ENCODE results near the gene SLC36A1. TPM values are rescaled to one million over a fixed set of nuclear protein-coding genes. Genes with fewer than 3 reads are reported as not detected.

The SLC36A1 gene
- total and polyA plus RNA-seq, 8 donors: 2.2 to 11.3 (median 5.5) TPM

DNA sequence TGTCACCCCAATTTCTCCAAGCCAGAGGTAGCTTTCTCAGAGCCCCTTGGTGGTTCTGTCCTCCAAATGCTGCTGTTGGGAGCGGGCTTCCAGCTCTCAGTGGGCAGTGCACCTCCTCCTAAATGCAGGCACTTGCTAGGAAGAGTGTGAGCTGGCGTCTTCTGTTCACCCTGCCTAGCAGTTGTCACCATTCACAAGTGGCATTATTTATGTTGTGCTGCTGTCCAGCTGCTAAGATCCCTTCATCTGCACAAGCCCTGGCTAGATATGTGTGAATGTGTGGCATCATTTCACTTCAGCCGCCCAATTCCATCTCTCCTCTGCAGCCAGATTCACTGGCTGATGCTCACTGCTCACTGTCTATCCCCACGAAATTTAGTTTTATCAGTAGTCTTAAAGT lies 43.7 kb downstream of the SLC36A1 start:
- TF ChIP-seq CTCF (IDR thresholded peaks at IDR 0.05): no peak
- no peak for DNase-seq
- intact Hi-C loops (cut with DNase I): no loop called here
- no peak for ATAC-seq
- H3K27ac ChIP-seq: no peak overlapping the region
- H3K36me3 ChIP-seq: no peaks in the 10 kb centered on the region
- no peaks in the 10 kb centered on the region for H3K9me3 ChIP-seq
- FAIRE-seq: no peak
- no peak overlapping the region for H3K4me3 ChIP-seq
- no peaks in the 10 kb centered on the region for H3K4me1 ChIP-seq
- no peaks in the 10 kb centered on the region for H3K27me3 ChIP-seq
- WGBS, 2 donors: 81 to 88% methylated on average over 4 of the region's 4 CpGs

DNA sequence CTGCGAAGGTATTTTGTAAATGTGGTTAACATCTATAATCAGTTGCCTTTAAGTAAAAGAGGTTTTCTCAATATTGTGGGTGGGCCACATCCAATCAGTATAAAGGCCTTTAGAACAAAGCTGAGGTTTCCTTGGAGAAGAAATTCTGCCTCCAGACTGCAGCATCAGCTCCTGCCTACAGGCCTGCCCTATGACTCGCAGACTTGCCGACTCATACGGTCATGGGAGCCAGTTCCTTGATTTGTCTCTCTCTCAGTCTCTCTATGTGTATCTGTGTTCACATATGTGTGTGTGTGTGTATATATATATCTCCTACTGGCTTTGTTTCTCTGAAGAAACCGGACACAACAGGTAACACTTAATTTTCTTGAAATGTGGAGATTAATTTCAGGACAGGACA lies 45.3 kb downstream of the SLC36A1 start:
- ATAC-seq (peak in 3 of 4 donors; percentile 30 to 80 (median 71)), FAIRE-seq (no peak)

DNA sequence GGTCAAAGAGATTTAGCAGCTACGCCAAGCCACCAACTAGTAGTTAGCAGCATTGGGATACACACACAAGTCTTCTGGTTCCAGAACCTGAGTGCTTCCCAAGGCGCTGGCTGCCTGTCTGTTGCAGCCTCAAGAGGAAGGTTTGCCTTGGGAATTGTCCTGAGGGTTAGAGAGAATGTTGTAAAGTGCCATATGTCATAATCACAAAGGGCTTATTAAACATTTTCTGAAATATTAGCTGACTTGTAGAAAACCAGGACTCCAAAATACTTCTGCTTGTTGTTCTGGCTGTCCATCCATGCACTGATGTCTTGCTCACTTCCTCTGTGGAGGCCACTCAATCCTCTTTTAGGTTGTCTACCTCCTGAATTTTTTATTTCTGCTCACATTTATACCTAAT lies 46.3 kb downstream of the SLC36A1 start:
- intact Hi-C loops (cut with DNase I): no loop called here
- H3K27ac ChIP-seq: peak overlapping the region in 1 of 4 donors; percentile 9
- 93 to 95% methylated on average over 2 of the region's 2 CpGs for WGBS, 2 donors

More for the DNA sequence above, 45.3 kb downstream of the SLC36A1 start:
- no peak for DNase-seq
- no peaks in the 10 kb centered on the region for H3K36me3 ChIP-seq
- no peaks in the 10 kb centered on the region for H3K27me3 ChIP-seq
- no peak overlapping the region for H3K4me3 ChIP-seq
- no peak for TF ChIP-seq CTCF (IDR thresholded peaks at IDR 0.05)
- WGBS, 2 donors: 88 to 97% methylated on average over 5 of the region's 5 CpGs
- no peaks in the 10 kb centered on the region for H3K4me1 ChIP-seq
- intact Hi-C loops (cut with DNase I): no loop called here
- no peak overlapping the region for H3K27ac ChIP-seq
- H3K9me3 ChIP-seq: no peaks in the 10 kb centered on the region

GRCh38 chr5:151495320-151495719 lies 47.9 kb downstream of the SLC36A1 start:
- Histone ChIP-seq H3K9me3 (no peaks in the 10 kb centered on the region), H3K27ac (no peak overlapping the region), H3K36me3 (no peaks in the 10 kb centered on the region), H3K27me3 (no peaks in the 10 kb centered on the region), H3K4me3 (no peak overlapping the region), H3K4me1 (no peaks in the 10 kb centered on the region)
- FAIRE-seq (no peak), ATAC-seq (no peak), DNase-seq (no peak)
- no peak for TF ChIP-seq CTCF (IDR thresholded peaks at IDR 0.05)
- intact Hi-C loops (cut with DNase I): no loop called here
- 79 to 88% methylated on average over 2 of the region's 2 CpGs for WGBS, 2 donors

More for the DNA sequence above, 46.3 kb downstream of the SLC36A1 start:
- ATAC-seq (peak in 2 of 4 donors; percentile 42 to 65), FAIRE-seq (no peak), DNase-seq (no peak)
- Histone ChIP-seq H3K4me3 (no peak overlapping the region), H3K36me3 (no peaks in the 10 kb centered on the region), H3K9me3 (no peaks in the 10 kb centered on the region), H3K4me1 (no peaks in the 10 kb centered on the region), H3K27me3 (no peaks in the 10 kb centered on the region)
- no peak for TF ChIP-seq CTCF (IDR thresholded peaks at IDR 0.05)

DNA sequence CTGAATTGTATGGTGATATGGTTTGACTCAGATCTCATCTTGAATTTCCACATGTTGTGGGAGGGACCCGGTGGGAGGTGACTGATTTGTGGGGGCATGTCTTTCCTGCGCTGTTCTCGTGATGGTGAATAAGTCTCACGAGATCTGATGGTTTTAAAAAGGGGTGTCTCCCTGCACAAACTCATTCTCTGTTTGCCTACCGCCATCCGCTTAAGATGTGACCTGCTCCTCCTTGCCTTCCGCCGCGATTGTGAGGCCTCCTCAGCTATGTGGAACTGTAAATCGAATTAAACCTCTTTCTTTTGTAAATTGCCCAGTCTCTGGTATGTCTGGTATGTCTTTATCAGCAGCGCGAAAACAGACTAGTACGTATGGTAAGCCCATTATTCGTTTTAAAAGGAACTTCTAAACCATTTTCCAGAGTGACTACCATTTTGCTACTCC lies 48.7 kb downstream of the SLC36A1 start:
- no peak for ATAC-seq
- no peaks in the 10 kb centered on the region for H3K4me1 ChIP-seq
- no peak for FAIRE-seq
- intact Hi-C loops (cut with DNase I): no loop called here
- H3K27me3 ChIP-seq: no peaks in the 10 kb centered on the region
- 71 to 72% methylated on average over 14 of the region's 14 CpGs for WGBS, 2 donors
- no peak for TF ChIP-seq CTCF (IDR thresholded peaks at IDR 0.05)
- H3K36me3 ChIP-seq: no peaks in the 10 kb centered on the region
- DNase-seq: no peak
- H3K9me3 ChIP-seq: no peaks in the 10 kb centered on the region
- H3K27ac ChIP-seq: no peak overlapping the region
- no peak overlapping the region for H3K4me3 ChIP-seq

All from pancreas (tissue), 10 donors.